HepG2 (cell line): ENCODE measurements around the gene BUB1. TPM values are rescaled to one million over a fixed set of nuclear protein-coding genes. Genes with fewer than 3 reads are reported as not detected.

ENCODE experiments used
- ETV6 ChIP-seq: sonication (generic); formaldehyde crosslinking; conservative IDR thresholded peaks from 2 replicates; pipeline ENCODE4 v1.4.0; 2020; ENCODE audit warnings: missing genetic modification reagents
- GATA4 ChIP-seq: sonication (generic); IDR thresholded peaks from 2 replicates; pipeline ENCODE4 v1.6.1; 2016; ENCODE audit warnings: antibody characterized with exemption, low read depth, borderline replicate concordance
- HDAC1 ChIP-seq: sonication (generic); formaldehyde crosslinking; IDR thresholded peaks from 2 replicates; pipeline ENCODE4 v1.5.1; 2020; ENCODE audit warnings: mild to moderate bottlenecking, missing genetic modification reagents
- HNF4G ChIP-seq, 2 experiments: sonication (generic) in 1 of 2; formaldehyde crosslinking in 1 of 2; IDR thresholded peaks; 2 replicates each; pipeline versions ENCODE4 v1.4.0 to v1.6.1; 2011 to 2020; ENCODE audit warnings: borderline replicate concordance in 2 of 2, low read depth in 2 of 2, mild to moderate bottlenecking in 2 of 2, low read length in 1 of 2, missing genetic modification reagents in 1 of 2, moderate library complexity in 1 of 2
- NFATC3 ChIP-seq: sonication (generic); formaldehyde crosslinking; IDR thresholded peaks from 2 replicates; pipeline ENCODE4 v1.5.1; 2020; ENCODE audit warnings: mild to moderate bottlenecking, missing genetic modification reagents
- TBX2 ChIP-seq: sonication (generic); formaldehyde crosslinking; IDR thresholded peaks from 2 replicates; pipeline ENCODE4 v1.5.0; 2020; ENCODE audit warnings: missing genetic modification reagents, mild to moderate bottlenecking, borderline replicate concordance
- ZNF136 ChIP-seq: sonication (generic); formaldehyde crosslinking; IDR thresholded peaks from 2 replicates; pipeline ENCODE4 v1.8.1; 2022; ENCODE audit warnings: low read depth, mild to moderate bottlenecking, moderate library complexity, missing genetic modification reagents
- ZNF160 ChIP-seq: sonication (generic); formaldehyde crosslinking; IDR thresholded peaks from 2 replicates; pipeline ENCODE4 v1.8.0; 2022; ENCODE audit warnings: mild to moderate bottlenecking, inconsistent platforms, missing genetic modification reagents
- ZNF207 ChIP-seq: fragments of 450-650 bp; IDR thresholded peaks from 2 replicates; pipeline ENCODE4 v1.6.1; 2016; ENCODE audit warnings: antibody characterized with exemption, borderline replicate concordance
- ZNF598 ChIP-seq: sonication (generic); formaldehyde crosslinking; IDR thresholded peaks from 2 replicates; pipeline ENCODE4 v1.5.1; 2020; ENCODE audit warnings: mild to moderate bottlenecking, missing genetic modification reagents, borderline replicate concordance
- polyA plus RNA-seq, 8 experiments: library from polyadenylated mRNA; depleted of rRNA in 3 of 8; stranded (reverse) in 7 of 8; unstranded in 1 of 8; fragments of >200 nt; fragmentation: Illumina TruSeq in 4 of 8; extraction: Trizol in 4 of 8; gene quantifications; 2 replicates each; pipeline versions ENCODE4 v1.2.1 to v1.2.3, GENCODE V29; 2011 to 2016; ENCODE audit warnings: low read depth in 4 of 8, missing spikeins in 1 of 8, mixed read lengths in 1 of 8; ENCODE audit not compliant: insufficient read depth in 1 of 8
- total RNA-seq, 5 experiments: library from RNA; depleted of rRNA; stranded (reverse); fragments of >200 nt; fragmentation: Illumina TruSeq; extraction: Trizol; gene quantifications; 2 replicates each; pipeline ENCODE4 v1.2.3, GENCODE V29; 2016; ENCODE audit warnings: low read depth in 1 of 5
- TF ChIP-seq, protein P1 (sequence below): sonication (generic); formaldehyde crosslinking; IDR thresholded peaks from 2 replicates; pipeline ENCODE4 v1.4.0; 2020; ENCODE audit warnings: mild to moderate bottlenecking, low read depth, missing genetic modification reagents
- TF ChIP-seq, protein P2 (sequence below): sonication (generic); formaldehyde crosslinking; conservative IDR thresholded peaks from 2 replicates; pipeline ENCODE4 v1.8.0; 2022; ENCODE audit warnings: low read depth, missing genetic modification reagents
- TF ChIP-seq, protein P3 (sequence below): sonication (generic); formaldehyde crosslinking; IDR thresholded peaks from 2 replicates; pipeline ENCODE4 v1.4.0; 2020; ENCODE audit warnings: mild to moderate bottlenecking, missing genetic modification reagents
- TF ChIP-seq, protein P4 (sequence below): sonication (generic); formaldehyde crosslinking; IDR thresholded peaks from 2 replicates; pipeline ENCODE4 v1.4.0; 2020; ENCODE audit warnings: missing genetic modification reagents, borderline replicate concordance

The BUB1 gene
- total and polyA plus RNA-seq, 2 of the 13 experiments (the other 11 are each of a cell fraction or from before 2014, with no cell fraction given), result 27.8 to 52.6 TPM

DNA sequence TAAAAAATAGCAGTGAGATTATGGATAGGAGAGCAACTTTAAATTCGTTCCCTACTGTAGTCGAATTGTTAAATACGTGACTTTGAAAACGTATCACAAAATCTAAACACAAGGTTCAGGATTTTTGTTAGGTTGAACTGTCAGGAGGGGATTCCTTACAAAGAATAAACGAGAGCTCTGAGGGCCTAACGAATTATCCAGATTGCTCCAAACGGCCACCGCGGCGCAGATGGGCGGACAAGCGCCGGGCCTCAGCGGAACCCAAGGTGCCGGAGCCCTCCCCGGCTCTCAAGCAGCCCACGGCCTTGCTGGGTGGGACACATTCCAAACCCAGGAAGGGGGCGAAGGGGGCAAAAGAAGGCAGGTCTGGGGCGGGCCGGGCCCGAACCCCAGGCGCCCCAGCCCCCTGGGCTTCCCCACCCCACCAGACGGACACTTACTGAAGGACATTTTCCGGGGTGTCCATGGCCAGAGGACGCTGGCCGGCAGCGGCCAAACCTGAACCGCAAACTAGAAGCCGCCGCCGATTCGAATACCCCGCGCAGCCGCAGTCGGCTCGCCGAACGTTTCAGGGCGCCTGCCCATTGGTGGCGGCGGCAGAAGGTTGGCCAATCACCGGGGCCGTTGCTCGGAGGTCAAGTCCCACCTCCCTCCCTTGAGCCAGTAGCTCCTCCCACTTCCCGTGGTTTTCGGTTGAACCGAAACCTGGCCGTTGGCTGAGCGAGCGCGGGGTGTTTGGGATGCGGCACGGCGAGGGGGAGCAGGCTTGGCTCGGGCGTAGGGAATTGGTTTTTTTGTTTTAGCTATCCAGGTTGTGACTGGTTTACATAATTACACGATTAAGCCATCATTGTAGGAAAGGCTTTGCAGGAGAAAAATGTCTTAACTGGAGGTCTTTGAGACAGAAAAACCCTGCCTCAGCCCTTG is at the start of gene BUB1 (continued):
- TF ChIP-seq HDAC1 (CRISPR knock-in tag) (peak; percentile 100), GATA4 (peak; percentile 79), NFATC3 (no peak; the same call in 1 of the 2 replicates), TBX2 (CRISPR knock-in tag) (no peak; the same call in 1 of the 2 replicates), ZNF598 (CRISPR knock-in tag) (0 out of 2 replicates have a peak, but pooled peaks have one; percentile 74), ETV6 (no peak), ZNF160 (CRISPR knock-in tag) (no peak), ZNF207 (no peak), HNF4G (IDR thresholded peaks at IDR 0.05; ENCODE audit: borderline replicate concordance, low read depth, low read length) (no peak), HNF4G (CRISPR knock-in tag; IDR thresholded peaks at IDR 0.05; ENCODE audit: borderline replicate concordance, low read depth) (peak; percentile 33; the same call in 1 of the 2 replicates), ZNF136 (CRISPR knock-in tag) (peak; percentile 59)
- TF ChIP-seq, protein P1, sequence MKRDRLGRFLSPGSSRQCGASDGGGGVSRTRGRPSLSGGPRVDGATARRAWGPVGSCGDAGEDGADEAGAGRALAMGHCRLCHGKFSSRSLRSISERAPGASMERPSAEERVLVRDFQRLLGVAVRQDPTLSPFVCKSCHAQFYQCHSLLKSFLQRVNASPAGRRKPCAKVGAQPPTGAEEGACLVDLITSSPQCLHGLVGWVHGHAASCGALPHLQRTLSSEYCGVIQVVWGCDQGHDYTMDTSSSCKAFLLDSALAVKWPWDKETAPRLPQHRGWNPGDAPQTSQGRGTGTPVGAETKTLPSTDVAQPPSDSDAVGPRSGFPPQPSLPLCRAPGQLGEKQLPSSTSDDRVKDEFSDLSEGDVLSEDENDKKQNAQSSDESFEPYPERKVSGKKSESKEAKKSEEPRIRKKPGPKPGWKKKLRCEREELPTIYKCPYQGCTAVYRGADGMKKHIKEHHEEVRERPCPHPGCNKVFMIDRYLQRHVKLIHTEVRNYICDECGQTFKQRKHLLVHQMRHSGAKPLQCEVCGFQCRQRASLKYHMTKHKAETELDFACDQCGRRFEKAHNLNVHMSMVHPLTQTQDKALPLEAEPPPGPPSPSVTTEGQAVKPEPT, result no peak
- TF ChIP-seq, protein P2, sequence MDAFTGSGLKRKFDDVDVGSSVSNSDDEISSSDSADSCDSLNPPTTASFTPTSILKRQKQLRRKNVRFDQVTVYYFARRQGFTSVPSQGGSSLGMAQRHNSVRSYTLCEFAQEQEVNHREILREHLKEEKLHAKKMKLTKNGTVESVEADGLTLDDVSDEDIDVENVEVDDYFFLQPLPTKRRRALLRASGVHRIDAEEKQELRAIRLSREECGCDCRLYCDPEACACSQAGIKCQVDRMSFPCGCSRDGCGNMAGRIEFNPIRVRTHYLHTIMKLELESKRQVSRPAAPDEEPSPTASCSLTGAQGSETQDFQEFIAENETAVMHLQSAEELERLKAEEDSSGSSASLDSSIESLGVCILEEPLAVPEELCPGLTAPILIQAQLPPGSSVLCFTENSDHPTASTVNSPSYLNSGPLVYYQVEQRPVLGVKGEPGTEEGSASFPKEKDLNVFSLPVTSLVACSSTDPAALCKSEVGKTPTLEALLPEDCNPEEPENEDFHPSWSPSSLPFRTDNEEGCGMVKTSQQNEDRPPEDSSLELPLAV, result no peak
- TF ChIP-seq, protein P3, sequence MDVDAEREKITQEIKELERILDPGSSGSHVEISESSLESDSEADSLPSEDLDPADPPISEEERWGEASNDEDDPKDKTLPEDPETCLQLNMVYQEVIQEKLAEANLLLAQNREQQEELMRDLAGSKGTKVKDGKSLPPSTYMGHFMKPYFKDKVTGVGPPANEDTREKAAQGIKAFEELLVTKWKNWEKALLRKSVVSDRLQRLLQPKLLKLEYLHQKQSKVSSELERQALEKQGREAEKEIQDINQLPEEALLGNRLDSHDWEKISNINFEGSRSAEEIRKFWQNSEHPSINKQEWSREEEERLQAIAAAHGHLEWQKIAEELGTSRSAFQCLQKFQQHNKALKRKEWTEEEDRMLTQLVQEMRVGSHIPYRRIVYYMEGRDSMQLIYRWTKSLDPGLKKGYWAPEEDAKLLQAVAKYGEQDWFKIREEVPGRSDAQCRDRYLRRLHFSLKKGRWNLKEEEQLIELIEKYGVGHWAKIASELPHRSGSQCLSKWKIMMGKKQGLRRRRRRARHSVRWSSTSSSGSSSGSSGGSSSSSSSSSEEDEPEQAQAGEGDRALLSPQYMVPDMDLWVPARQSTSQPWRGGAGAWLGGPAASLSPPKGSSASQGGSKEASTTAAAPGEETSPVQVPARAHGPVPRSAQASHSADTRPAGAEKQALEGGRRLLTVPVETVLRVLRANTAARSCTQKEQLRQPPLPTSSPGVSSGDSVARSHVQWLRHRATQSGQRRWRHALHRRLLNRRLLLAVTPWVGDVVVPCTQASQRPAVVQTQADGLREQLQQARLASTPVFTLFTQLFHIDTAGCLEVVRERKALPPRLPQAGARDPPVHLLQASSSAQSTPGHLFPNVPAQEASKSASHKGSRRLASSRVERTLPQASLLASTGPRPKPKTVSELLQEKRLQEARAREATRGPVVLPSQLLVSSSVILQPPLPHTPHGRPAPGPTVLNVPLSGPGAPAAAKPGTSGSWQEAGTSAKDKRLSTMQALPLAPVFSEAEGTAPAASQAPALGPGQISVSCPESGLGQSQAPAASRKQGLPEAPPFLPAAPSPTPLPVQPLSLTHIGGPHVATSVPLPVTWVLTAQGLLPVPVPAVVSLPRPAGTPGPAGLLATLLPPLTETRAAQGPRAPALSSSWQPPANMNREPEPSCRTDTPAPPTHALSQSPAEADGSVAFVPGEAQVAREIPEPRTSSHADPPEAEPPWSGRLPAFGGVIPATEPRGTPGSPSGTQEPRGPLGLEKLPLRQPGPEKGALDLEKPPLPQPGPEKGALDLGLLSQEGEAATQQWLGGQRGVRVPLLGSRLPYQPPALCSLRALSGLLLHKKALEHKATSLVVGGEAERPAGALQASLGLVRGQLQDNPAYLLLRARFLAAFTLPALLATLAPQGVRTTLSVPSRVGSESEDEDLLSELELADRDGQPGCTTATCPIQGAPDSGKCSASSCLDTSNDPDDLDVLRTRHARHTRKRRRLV, result no peak
- TF ChIP-seq, protein P4, sequence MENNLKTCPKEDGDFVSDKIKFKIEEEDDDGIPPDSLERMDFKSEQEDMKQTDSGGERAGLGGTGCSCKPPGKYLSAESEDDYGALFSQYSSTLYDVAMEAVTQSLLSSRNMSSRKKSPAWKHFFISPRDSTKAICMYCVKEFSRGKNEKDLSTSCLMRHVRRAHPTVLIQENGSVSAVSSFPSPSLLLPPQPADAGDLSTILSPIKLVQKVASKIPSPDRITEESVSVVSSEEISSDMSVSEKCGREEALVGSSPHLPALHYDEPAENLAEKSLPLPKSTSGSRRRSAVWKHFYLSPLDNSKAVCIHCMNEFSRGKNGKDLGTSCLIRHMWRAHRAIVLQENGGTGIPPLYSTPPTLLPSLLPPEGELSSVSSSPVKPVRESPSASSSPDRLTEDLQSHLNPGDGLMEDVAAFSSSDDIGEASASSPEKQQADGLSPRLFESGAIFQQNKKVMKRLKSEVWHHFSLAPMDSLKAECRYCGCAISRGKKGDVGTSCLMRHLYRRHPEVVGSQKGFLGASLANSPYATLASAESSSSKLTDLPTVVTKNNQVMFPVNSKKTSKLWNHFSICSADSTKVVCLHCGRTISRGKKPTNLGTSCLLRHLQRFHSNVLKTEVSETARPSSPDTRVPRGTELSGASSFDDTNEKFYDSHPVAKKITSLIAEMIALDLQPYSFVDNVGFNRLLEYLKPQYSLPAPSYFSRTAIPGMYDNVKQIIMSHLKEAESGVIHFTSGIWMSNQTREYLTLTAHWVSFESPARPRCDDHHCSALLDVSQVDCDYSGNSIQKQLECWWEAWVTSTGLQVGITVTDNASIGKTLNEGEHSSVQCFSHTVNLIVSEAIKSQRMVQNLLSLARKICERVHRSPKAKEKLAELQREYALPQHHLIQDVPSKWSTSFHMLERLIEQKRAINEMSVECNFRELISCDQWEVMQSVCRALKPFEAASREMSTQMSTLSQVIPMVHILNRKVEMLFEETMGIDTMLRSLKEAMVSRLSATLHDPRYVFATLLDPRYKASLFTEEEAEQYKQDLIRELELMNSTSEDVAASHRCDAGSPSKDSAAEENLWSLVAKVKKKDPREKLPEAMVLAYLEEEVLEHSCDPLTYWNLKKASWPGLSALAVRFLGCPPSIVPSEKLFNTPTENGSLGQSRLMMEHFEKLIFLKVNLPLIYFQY (CRISPR knock-in tag), result no peak
